GM23338 (cell line): ENCODE data around the gene WTIP. TPM values are rescaled to one million over a fixed set of nuclear protein-coding genes. Genes with fewer than 3 reads are reported as not detected.
"Not testable (repeated sequence)": the region's sequence is repeated elsewhere in the genome, so short reads cannot be mapped to it uniquely, and the experiment has no call there.

Experiments used
- ATAC-seq: fragments of 200-7000 bp; cut with Tn5 transposase; 3 replicates; pipeline ENCODE4 v1.9.1; 2020
- DNase-seq: peaks from one replicate; pipeline ENCODE4 v3.0.0-alpha.2; 2015; ENCODE audit warnings: low spot score
- H2AFZ ChIP-seq: fragments of 200-600 bp; sonication (generic); 2 replicates; pipeline ENCODE4 v1.8.0; 2016; ENCODE audit warnings: antibody characterized with exemption, mild to moderate bottlenecking, moderate library complexity
- H3F3A ChIP-seq: fragments of 200-600 bp; sonication (generic); replicated peaks from 2 replicates; pipeline ENCODE4 v1.8.0; 2017; ENCODE audit warnings: antibody characterized with exemption, mixed run types, low read depth
- H3K27ac ChIP-seq: fragments of 200-600 bp; sonication (generic); 2 replicates; pipeline ENCODE4 v1.6.1; 2016; ENCODE audit warnings: low read depth
- H3K27me3 ChIP-seq: fragments of 200-600 bp; sonication (generic); 2 replicates; pipeline ENCODE4 v1.8.0; 2016; ENCODE audit warnings: mild to moderate bottlenecking, mixed run types, moderate library complexity; ENCODE audit not compliant: insufficient read depth
- H3K36me3 ChIP-seq: fragments of 200-600 bp; sonication (generic); 2 replicates; pipeline ENCODE4 v1.8.0; 2016; ENCODE audit warnings: mild to moderate bottlenecking; ENCODE audit not compliant: insufficient read depth
- H3K4me1 ChIP-seq: fragments of 200-600 bp; sonication (generic); 2 replicates; pipeline ENCODE4 v1.8.0; 2016; ENCODE audit warnings: mild to moderate bottlenecking, moderate library complexity; ENCODE audit not compliant: insufficient read depth
- H3K4me2 ChIP-seq: fragments of 200-600 bp; sonication (generic); 2 replicates; pipeline ENCODE4 v1.7.1; 2017; ENCODE audit warnings: mixed run types
- H3K4me3 ChIP-seq: fragments of 200-600 bp; sonication (generic); 2 replicates; pipeline ENCODE4 v1.6.1; 2016; ENCODE audit warnings: mixed run types
- H3K79me2 ChIP-seq: fragments of 200-600 bp; sonication (generic); replicated peaks from 2 replicates; pipeline ENCODE4 v1.8.0; 2017; ENCODE audit warnings: mild to moderate bottlenecking; ENCODE audit not compliant: insufficient read depth
- H3K9me2 ChIP-seq: fragments of 200-600 bp; sonication (generic); 2 replicates; pipeline ENCODE4 v1.8.0; 2017; ENCODE audit not compliant: insufficient read depth
- H4K20me1 ChIP-seq: fragments of 200-600 bp; sonication (generic); replicated peaks from 2 replicates; pipeline ENCODE4 v1.8.0; 2017; ENCODE audit warnings: mild to moderate bottlenecking; ENCODE audit not compliant: insufficient read depth
- H3K27ac Mint-ChIP-seq: 2 replicates; pipeline ENCODE4 v1.8.0; 2020; ENCODE audit warnings: inconsistent platforms, mild to moderate bottlenecking, moderate library complexity, mixed read lengths
- H3K27me3 Mint-ChIP-seq: 3 replicates; pipeline ENCODE4 v1.8.0; 2022; ENCODE audit warnings: low read depth, mild to moderate bottlenecking, moderate library complexity, mixed read lengths, inconsistent platforms; ENCODE audit not compliant: insufficient read depth, poor library complexity
- H3K36me3 Mint-ChIP-seq: 3 replicates; pipeline ENCODE4 v1.8.0; 2021; ENCODE audit warnings: low read depth, mild to moderate bottlenecking, inconsistent platforms, moderate library complexity, mixed read lengths
- H3K4me1 Mint-ChIP-seq: 3 replicates; pipeline ENCODE4 v1.8.0; 2020; ENCODE audit warnings: mild to moderate bottlenecking, inconsistent platforms, mixed read lengths
- H3K4me3 Mint-ChIP-seq: 3 replicates; pipeline ENCODE4 v1.8.0; 2021; ENCODE audit warnings: moderate library complexity, mild to moderate bottlenecking, inconsistent platforms, mixed read lengths
- H3K9me3 Mint-ChIP-seq: 3 replicates; pipeline ENCODE4 v1.8.0; 2020; ENCODE audit warnings: moderate library complexity, mild to moderate bottlenecking, inconsistent platforms, mixed read lengths
- EZH2phosphoT487 ChIP-seq: fragments of 200-600 bp; sonication (generic); IDR thresholded peaks from one replicate; pipeline ENCODE4 v1.8.1; 2018; ENCODE audit warnings: antibody characterized with exemption; ENCODE audit not compliant: unreplicated experiment
- STAT1 ChIP-seq: IDR thresholded peaks from one replicate; pipeline ENCODE4 v1.6.1; 2016; ENCODE audit warnings: antibody characterized with exemption; ENCODE audit not compliant: unreplicated experiment
- ZNF331 ChIP-seq: fragments of 250-450 bp; sonication (Bioruptor Pico); IDR thresholded peaks from 2 replicates; pipeline ENCODE4 v1.5.0; 2020; ENCODE audit warnings: low read depth, mild to moderate bottlenecking, moderate library complexity
- ZNF462 ChIP-seq: fragments of 250-450 bp; sonication (Bioruptor Pico); IDR thresholded peaks from 2 replicates; pipeline ENCODE4 v1.5.0; 2020; ENCODE audit warnings: mild to moderate bottlenecking, moderate library complexity
- polyA plus RNA-seq: library from polyadenylated mRNA; unstranded; fragments of >200 nt; fragmentation: Nextera tagmentation; extraction: Ambion mirVana; gene quantifications from 2 replicates; pipeline ENCODE4 v1.2.1, GENCODE V29; 2016
- total RNA-seq: library from RNA; depleted of rRNA; stranded (reverse); fragments of >200 nt; shearing (Covaris generic); gene quantifications from 2 replicates; pipeline ENCODE4 v1.2.3, GENCODE V29; 2014

Gene WTIP
- total and polyA plus RNA-seq, 2 experiments from 2014 or later, result 0.47 to 8.9 TPM

GRCh38 chr19:34455783-34456480 lies 25.6 kb upstream of the WTIP start:
- not testable (repeated sequence) for H3K27ac ChIP-seq, H3K9me2 ChIP-seq, H3K27me3 Mint-ChIP-seq, H3K9me3 Mint-ChIP-seq, DNase-seq, ATAC-seq, H3K4me2 ChIP-seq, H3K27ac Mint-ChIP-seq, H2AFZ ChIP-seq, H3K4me3 Mint-ChIP-seq, H3F3A ChIP-seq, H3K4me3 ChIP-seq, H3K4me1 ChIP-seq, H3K27me3 ChIP-seq
- Mint-ChIP-seq H3K36me3 (peaks cover 88% of the 10 kb centered on the region), H3K4me1 (peaks cover 13% of the 10 kb centered on the region; the same call in 2 of the 3 replicates)
- Histone ChIP-seq H3K36me3 (peaks cover 70% of the 10 kb centered on the region), H4K20me1 (peaks cover 43% of the 10 kb centered on the region), H3K79me2 (peaks cover 84% of the 10 kb centered on the region)

GRCh38 chr19:34457446-34457845 lies 24.1 kb upstream of the WTIP start:
- Histone ChIP-seq H3K36me3 (peaks cover 70% of the 10 kb centered on the region), H3K9me2 (no peaks in the 10 kb centered on the region), H3K27ac (no peak overlapping the region), H3K79me2 (peaks cover 86% of the 10 kb centered on the region), H3K27me3 (no peaks in the 10 kb centered on the region), H3K4me1 (no peaks in the 10 kb centered on the region), H2AFZ (no peak overlapping the region), H3F3A (peaks cover 10% of the 10 kb centered on the region), H4K20me1 (peaks cover 53% of the 10 kb centered on the region), H3K4me3 (no peak overlapping the region), H3K4me2 (no peak overlapping the region)
- DNase-seq (no peak), ATAC-seq (no peak)
- Mint-ChIP-seq H3K4me3 (no peak overlapping the region), H3K27me3 (no peaks in the 10 kb centered on the region), H3K36me3 (peaks cover 89% of the 10 kb centered on the region), H3K4me1 (peaks cover 13% of the 10 kb centered on the region; the same call in 2 of the 3 replicates), H3K27ac (no peak overlapping the region), H3K9me3 (no peaks in the 10 kb centered on the region)
- TF ChIP-seq ZNF462 (CRISPR knock-in tag) (no peak), STAT1 (no peak), ZNF331 (CRISPR knock-in tag) (no peak), EZH2phosphoT487 (no peak)
